NCI-H82 treated with DMSO at 0.1 percent for 48 hours (cell line): Measurements from ENCODE around the gene RBKS.
"Not testable (repeated sequence)": the region's sequence is repeated elsewhere in the genome, so short reads cannot be mapped to it uniquely, and the experiment has no call there.

ENCODE experiments used
- DNase-seq: peaks from one replicate; lab custom pipeline; 2025; ENCODE audit not compliant: unreplicated experiment; lab: John Stamatoyannopoulos, UW

The RBKS gene

GRCh38 chr2:27875089-27875881 is 14.9 kb downstream of the RBKS start:
- DNase-seq = no peak

- no peak for DNase-seq
These were observed 17.1 kb downstream of the RBKS start for GRCh38 chr2:27873091-27873490.

- DNase-seq = peak; percentile 9
These were observed 18.4 kb downstream of the RBKS start for GRCh38 chr2:27871802-27872201.

- no peak for DNase-seq
These were observed 19.5 kb downstream of the RBKS start for GRCh38 chr2:27870724-27871123.

- no peak for DNase-seq
These were observed 20.4 kb downstream of the RBKS start for GRCh38 chr2:27869763-27870162.

GRCh38 chr2:27866237-27866636 is 23.9 kb downstream of the RBKS start:
- DNase-seq = no peak

GRCh38 chr2:27863955-27864354 is 26.2 kb downstream of the RBKS start:
- DNase-seq = not testable (repeated sequence)

GRCh38 chr2:27863146-27863545 is 27.0 kb downstream of the RBKS start:
- no peak for DNase-seq

- no peak for DNase-seq
These were observed 30.1 kb downstream of the RBKS start for GRCh38 chr2:27860111-27860510.

- no peak for DNase-seq
These were observed 32.6 kb downstream of the RBKS start for GRCh38 chr2:27857417-27858172.

- no peak for DNase-seq
These were observed 33.2 kb downstream of the RBKS start for GRCh38 chr2:27856956-27857355.

- no peak for DNase-seq
These were observed 33.8 kb downstream of the RBKS start for GRCh38 chr2:27856386-27856785.

- DNase-seq = no peak
These were observed 34.7 kb downstream of the RBKS start for GRCh38 chr2:27855476-27855875.

- no peak for DNase-seq
These were observed 35.8 kb downstream of the RBKS start for GRCh38 chr2:27854229-27854862.

GRCh38 chr2:27852691-27853090 is 37.5 kb downstream of the RBKS start:
- DNase-seq = no peak

- DNase-seq = no peak
These were observed 40.5 kb downstream of the RBKS start for GRCh38 chr2:27849558-27850205.

- DNase-seq = no peak
These were observed 42.9 kb downstream of the RBKS start for GRCh38 chr2:27847333-27847732.

GRCh38 chr2:27844821-27845255 is 45.3 kb downstream of the RBKS start:
- DNase-seq = no peak

GRCh38 chr2:27843992-27844391 is 46.2 kb downstream of the RBKS start:
- no peak for DNase-seq

GRCh38 chr2:27842894-27843293 is 47.3 kb downstream of the RBKS start:
- DNase-seq = no peak

GRCh38 chr2:27839022-27839618 is 51.1 kb downstream of the RBKS start:
- DNase-seq = no peak
